ENCODE data around the gene WFIKKN1. TPM values are rescaled to one million over a fixed set of nuclear protein-coding genes. Genes with fewer than 3 reads are reported as not detected.

Gene WFIKKN1
- total RNA-seq, 4 donors from 2014 or later, result 0.26 to 1.4 (median 0.76) TPM; not detected in 1

DNA sequence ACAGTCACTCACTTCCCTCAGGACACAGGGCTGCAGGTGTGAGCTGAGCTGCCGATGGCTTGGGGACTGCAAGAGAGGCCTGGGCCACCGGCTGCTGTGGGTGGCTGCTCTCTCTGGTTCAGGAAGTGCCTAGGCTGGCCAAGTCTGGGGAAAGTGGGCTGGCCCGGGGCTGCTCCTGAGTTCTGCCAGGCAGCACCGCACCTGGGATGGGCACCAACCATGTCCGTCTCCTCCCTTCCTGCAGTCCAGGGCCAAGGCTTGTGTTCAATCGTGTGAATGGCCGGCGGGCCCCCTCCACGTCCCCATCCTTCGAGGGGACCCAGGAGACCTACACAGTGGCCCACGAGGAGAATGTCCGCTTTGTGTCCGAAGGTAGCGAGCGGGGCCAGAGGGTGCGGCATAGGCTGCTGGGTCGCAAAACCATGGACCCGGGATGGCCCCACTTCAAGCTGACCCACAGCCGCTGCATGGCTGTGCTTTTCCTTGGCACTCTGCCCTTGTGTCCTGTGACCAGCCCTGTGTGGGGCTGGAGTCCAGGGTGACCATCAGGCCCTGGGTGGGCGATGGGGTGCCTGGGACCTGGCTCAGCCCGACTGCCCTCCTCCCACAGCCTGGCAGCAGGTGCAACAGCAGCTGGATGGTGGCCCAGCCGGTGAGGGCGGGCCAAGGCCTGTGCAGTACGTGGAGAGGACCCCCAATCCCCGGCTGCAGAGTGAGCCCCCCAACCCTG is 16.6 kb downstream of the WFIKKN1 start:
- H3K9me3 ChIP-seq, result no peaks in the 10 kb centered on the region
- no peak for DNase-seq
- intact Hi-C loops (cut with DNase I; ENCODE audit: low total_unique reads), result no loop called here
- peaks cover 0 to 26% of the 10 kb centered on the region in 2 donors for H3K4me1 ChIP-seq
- no peak overlapping the region for H3K27ac ChIP-seq
- H3K4me3 ChIP-seq, result no peak overlapping the region
- no peaks in the 10 kb centered on the region for H3K27me3 ChIP-seq
- TF ChIP-seq POLR2A (IDR thresholded peaks at IDR 0.05) (no peak), CTCF (IDR thresholded peaks at IDR 0.05) (no peak)
- H3K36me3 ChIP-seq, result no peaks in the 10 kb centered on the region

GRCh38 chr16:648071-648780 is 17.4 kb downstream of the WFIKKN1 start:
- intact Hi-C loops (cut with DNase I; ENCODE audit: low total_unique reads), result no loop called here
- H3K4me1 ChIP-seq, result peaks cover 0 to 26% of the 10 kb centered on the region in 2 donors
- H3K27ac ChIP-seq, result peak overlapping the region; percentile 71 to 91

GRCh38 chr16:648781-649589 is 18.2 kb downstream of the WFIKKN1 start, which contains the start of gene WDR90:
Gene WDR90, plus strand, starts transcription at chr16:649365. Its CDS starts 52 bp downstream, at chr16:649417.
- TF ChIP-seq CTCF (IDR thresholded peaks at IDR 0.05) (peak in 1 of 4 experiments; percentile 47), POLR2A (IDR thresholded peaks at IDR 0.05) (peak; percentile 48 to 76)
- DNase-seq, result peak; percentile 88 to 93
- no peaks in the 10 kb centered on the region for H3K36me3 ChIP-seq
- intact Hi-C loops (cut with DNase I; ENCODE audit: low total_unique reads), result no loop called here
- H3K27ac ChIP-seq, result peak within 1 kb of the TSS; percentile 71 to 91
- H3K4me3 ChIP-seq, result peak within 1 kb of the TSS; percentile 40 to 75
- H3K27me3 ChIP-seq, result no peaks in the 10 kb centered on the region
- no peaks in the 10 kb centered on the region for H3K9me3 ChIP-seq
- H3K4me1 ChIP-seq, result peaks cover 0 to 26% of the 10 kb centered on the region in 2 donors

More at GRCh38 chr16:648071-648780, 17.4 kb downstream of the WFIKKN1 start:
- Histone ChIP-seq H3K9me3 (no peaks in the 10 kb centered on the region), H3K36me3 (no peaks in the 10 kb centered on the region), H3K27me3 (no peaks in the 10 kb centered on the region), H3K4me3 (peak overlapping the region; percentile 40 to 75)
- DNase-seq, result no peak
- TF ChIP-seq CTCF (IDR thresholded peaks at IDR 0.05), result peak in 1 of 4 experiments; percentile 7
- no peak for TF ChIP-seq POLR2A (IDR thresholded peaks at IDR 0.05)

DNA sequence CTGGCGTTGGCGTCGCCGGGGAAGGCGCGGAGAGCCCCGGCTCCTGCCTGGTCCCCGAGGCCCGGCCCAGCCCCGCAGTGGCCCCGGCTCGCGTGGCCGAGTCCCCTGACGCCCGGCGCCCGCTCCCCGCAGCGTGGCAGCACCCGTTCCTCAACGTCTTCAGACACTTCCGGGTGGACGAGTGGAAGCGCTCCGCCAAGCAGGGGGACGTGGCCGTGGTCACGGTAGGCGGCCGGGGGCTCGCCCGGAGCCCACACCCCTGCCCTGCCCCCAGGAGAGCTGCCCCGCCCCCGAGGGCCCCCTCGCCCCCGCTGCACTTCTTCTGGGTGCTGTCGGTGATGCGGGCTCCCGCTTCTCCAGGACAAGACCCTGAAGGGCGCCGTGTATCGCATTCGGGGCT is 18.8 kb downstream of the WFIKKN1 start:
- Histone ChIP-seq H3K27ac (peak overlapping the region; percentile 29 to 91), H3K36me3 (no peaks in the 10 kb centered on the region), H3K9me3 (no peaks in the 10 kb centered on the region), H3K4me1 (peaks cover 0 to 26% of the 10 kb centered on the region in 2 donors), H3K4me3 (peak overlapping the region; percentile 40 to 75), H3K27me3 (no peaks in the 10 kb centered on the region)
- no peak for TF ChIP-seq POLR2A (IDR thresholded peaks at IDR 0.05)
- no peak for TF ChIP-seq CTCF (IDR thresholded peaks at IDR 0.05)
- intact Hi-C loops (cut with DNase I; ENCODE audit: low total_unique reads), result no loop called here
- DNase-seq, result no peak
